Gastroesophageal sphincter (tissue), 3 donors: ENCODE results near the gene LPP.

Experiments
- POLR2A ChIP-seq, 2 donors: fragments of 450-650 bp; IDR thresholded peaks; one replicate each; pipeline ENCODE4 v1.6.1; 2017; ENCODE audit warnings: antibody characterized with exemption in 2 of 2, mild to moderate bottlenecking in 2 of 2, moderate library complexity in 1 of 2
- POLR2AphosphoS5 ChIP-seq: sonication (generic); formaldehyde crosslinking; IDR thresholded peaks from one replicate; pipeline ENCODE4 v1.6.1; 2017; ENCODE audit warnings: antibody characterized with exemption
- TF ChIP-seq, protein P1 (sequence below), 4 experiments: fragments of 200-600 bp in 2 of 4; fragments of 450-650 bp in 2 of 4; sonication (generic) in 1 of 4; IDR thresholded peaks; one replicate each; pipeline ENCODE4 v1.5.1; 2017 to 2019; ENCODE audit warnings: antibody characterized with exemption in 4 of 4, mild to moderate bottlenecking in 2 of 4, moderate library complexity in 2 of 4

DNA sequence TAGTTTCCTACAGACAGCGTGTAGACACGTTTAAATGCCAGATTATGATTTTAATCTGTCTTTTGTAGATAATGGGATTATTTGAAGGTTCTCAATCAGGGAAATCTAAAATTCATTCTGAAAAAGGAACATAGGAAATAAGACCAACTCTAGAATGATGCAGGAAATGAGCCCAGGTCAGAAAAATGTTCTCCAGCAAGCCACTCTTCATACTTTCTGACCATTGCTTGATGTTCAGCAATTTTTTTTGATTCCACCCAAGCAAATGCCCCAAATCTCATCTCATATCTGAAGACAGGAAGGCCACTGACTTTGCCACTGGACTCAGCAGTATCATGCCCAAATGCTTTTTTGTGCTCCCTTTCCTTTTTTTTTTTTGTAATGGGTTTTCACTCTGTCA, 373.4 kb downstream of the LPP start:
- no peak for TF ChIP-seq POLR2A (IDR thresholded peaks at IDR 0.05)
- TF ChIP-seq, protein P1, sequence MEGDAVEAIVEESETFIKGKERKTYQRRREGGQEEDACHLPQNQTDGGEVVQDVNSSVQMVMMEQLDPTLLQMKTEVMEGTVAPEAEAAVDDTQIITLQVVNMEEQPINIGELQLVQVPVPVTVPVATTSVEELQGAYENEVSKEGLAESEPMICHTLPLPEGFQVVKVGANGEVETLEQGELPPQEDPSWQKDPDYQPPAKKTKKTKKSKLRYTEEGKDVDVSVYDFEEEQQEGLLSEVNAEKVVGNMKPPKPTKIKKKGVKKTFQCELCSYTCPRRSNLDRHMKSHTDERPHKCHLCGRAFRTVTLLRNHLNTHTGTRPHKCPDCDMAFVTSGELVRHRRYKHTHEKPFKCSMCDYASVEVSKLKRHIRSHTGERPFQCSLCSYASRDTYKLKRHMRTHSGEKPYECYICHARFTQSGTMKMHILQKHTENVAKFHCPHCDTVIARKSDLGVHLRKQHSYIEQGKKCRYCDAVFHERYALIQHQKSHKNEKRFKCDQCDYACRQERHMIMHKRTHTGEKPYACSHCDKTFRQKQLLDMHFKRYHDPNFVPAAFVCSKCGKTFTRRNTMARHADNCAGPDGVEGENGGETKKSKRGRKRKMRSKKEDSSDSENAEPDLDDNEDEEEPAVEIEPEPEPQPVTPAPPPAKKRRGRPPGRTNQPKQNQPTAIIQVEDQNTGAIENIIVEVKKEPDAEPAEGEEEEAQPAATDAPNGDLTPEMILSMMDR (IDR thresholded peaks at IDR 0.05) = no peak
- TF ChIP-seq POLR2AphosphoS5 = no peak
